HL-60 (cell line): ENCODE measurements around the gene IHH.

Experiments
- DNase-seq, 2 experiments: peaks; one replicate each; pipeline ENCODE4 v3.0.0-alpha.2; 2010 to 2020; ENCODE audit warnings: low read depth in 1 of 2, low spot score in 1 of 2
- H3K27ac ChIP-seq: fragments of 250-450 bp; sonication (Bioruptor Pico); replicated peaks from 2 replicates; pipeline ENCODE4 v1.5.1; 2020; ENCODE audit warnings: mild to moderate bottlenecking, moderate library complexity
- H3K27me3 ChIP-seq: fragments of 250-450 bp; sonication (Bioruptor Pico); 2 replicates; pipeline ENCODE4 v1.5.1; 2021; ENCODE audit warnings: mild to moderate bottlenecking, moderate library complexity; ENCODE audit not compliant: insufficient read depth, poor library complexity, severe bottlenecking
- H3K4me3 ChIP-seq: replicated peaks from 2 replicates; pipeline ENCODE4 v1.5.1; 2011; ENCODE audit warnings: mild to moderate bottlenecking, control low read depth, low read length; ENCODE audit not compliant: insufficient read depth
- CTCF ChIP-seq: IDR thresholded peaks from one replicate; pipeline ENCODE4 v1.5.1; 2011; ENCODE audit warnings: low read length, control low read depth, inconsistent platforms; ENCODE audit not compliant: insufficient read depth
- GABPA ChIP-seq: IDR thresholded peaks from 2 replicates; pipeline ENCODE4 v1.6.1; 2012; ENCODE audit warnings: low read depth
- POLR2AphosphoS5 ChIP-seq: IDR thresholded peaks from 2 replicates; pipeline ENCODE4 v1.6.1; 2012; ENCODE audit warnings: low read depth
- REST ChIP-seq: IDR thresholded peaks from 2 replicates; pipeline ENCODE4 v1.6.1; 2012; ENCODE audit warnings: low read depth; ENCODE audit not compliant: insufficient replicate concordance
- SPI1 ChIP-seq: IDR thresholded peaks from 2 replicates; pipeline ENCODE4 v1.6.1; 2012; ENCODE audit warnings: low read depth, mild to moderate bottlenecking, borderline replicate concordance

Gene IHH

GRCh38 chr2:219056176-219056895 is 4.4 kb downstream of the IHH start:
- no peak for TF ChIP-seq POLR2AphosphoS5
- TF ChIP-seq GABPA, result no peak
- TF ChIP-seq CTCF, result no peak
- TF ChIP-seq SPI1, result no peak
- no peak for TF ChIP-seq REST
- no peak for DNase-seq
- Histone ChIP-seq H3K27me3 (peaks cover 52% of the 10 kb centered on the region), H3K27ac (no peak overlapping the region), H3K4me3 (no peak overlapping the region)

GRCh38 chr2:219054956-219055903 is 5.5 kb downstream of the IHH start:
- H3K27me3 ChIP-seq, result peaks cover 49% of the 10 kb centered on the region
- DNase-seq, result no peak
- no peak overlapping the region for H3K27ac ChIP-seq
- TF ChIP-seq CTCF, result no peak
- no peak for TF ChIP-seq SPI1
- TF ChIP-seq GABPA, result no peak
- TF ChIP-seq POLR2AphosphoS5, result no peak
- no peak for TF ChIP-seq REST
- no peak overlapping the region for H3K4me3 ChIP-seq

GRCh38 chr2:219049282-219049681 is 11.4 kb downstream of the IHH start:
- Histone ChIP-seq H3K27me3 (peaks cover 4% of the 10 kb centered on the region), H3K4me3 (no peak overlapping the region), H3K27ac (no peak overlapping the region)
- TF ChIP-seq GABPA, result no peak
- no peak for TF ChIP-seq REST
- no peak for DNase-seq
